ENCODE measurements around the gene PGA3. TPM values are rescaled to one million over a fixed set of nuclear protein-coding genes. Genes with fewer than 3 reads are reported as not detected.
"Not testable (repeated sequence)": the region's sequence is repeated elsewhere in the genome, so short reads cannot be mapped to it uniquely, and the experiment has no call there.

The PGA3 gene
- total RNA-seq, 2 experiments from 2014 or later: not detected

DNA sequence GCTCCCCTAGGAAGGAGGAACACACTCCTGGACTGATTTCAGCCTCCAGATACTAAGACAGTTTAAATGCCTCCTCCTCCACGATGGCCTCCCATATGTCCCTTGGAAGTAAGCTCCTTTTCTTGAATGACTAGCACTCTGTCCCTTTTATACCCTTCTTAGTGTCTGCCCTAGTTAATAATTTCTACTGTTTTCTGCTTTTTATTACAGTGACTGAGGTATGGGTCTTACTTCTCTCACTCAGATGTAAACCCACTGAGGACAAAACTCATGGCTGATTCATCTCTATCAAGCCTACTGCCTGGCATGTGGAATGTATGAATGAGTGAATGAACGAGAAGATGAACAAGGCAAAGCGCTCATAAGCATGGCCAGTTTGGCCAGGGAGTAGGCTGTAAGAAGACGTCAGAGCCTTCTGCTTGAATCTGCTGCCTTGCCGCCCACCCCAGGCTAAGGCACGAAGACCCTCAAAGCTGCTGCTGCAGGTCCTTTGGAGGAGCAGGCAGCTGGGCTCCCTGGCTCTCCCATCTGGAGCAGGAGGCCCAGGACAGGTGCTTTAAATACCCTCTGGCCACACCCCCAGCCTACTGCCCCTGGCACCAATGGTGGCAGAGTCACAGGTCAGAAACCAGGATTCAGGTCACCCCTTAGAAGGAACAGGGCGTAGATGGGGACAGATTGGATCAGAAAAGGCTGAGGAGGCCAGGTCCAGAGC, 8.2 kb upstream of the PGA3 start:
- intact Hi-C loops (cut with micrococcal nuclease): no loop called here
- Mint-ChIP-seq H3K4me1 (ENCODE audit: low read depth) (no peaks in the 10 kb centered on the region), H3K27me3 (ENCODE audit: low read depth) (no peaks in the 10 kb centered on the region), H3K9me3 (peaks cover 2% of the 10 kb centered on the region), H3K4me3 (no peak overlapping the region), H3K27ac (no peak overlapping the region), H3K36me3 (ENCODE audit: low read depth) (no peaks in the 10 kb centered on the region)
- DNase-seq: no peak
- CTCF ChIA-PET: interaction anchor here (1.1 to 2.1 kb wide), 2 partner anchors 9 to 296 kb away, joined by 3 to 7 read pairs; no protein-coding TSS in a partner anchor

- Mint-ChIP-seq H3K36me3 (ENCODE audit: low read depth) (no peaks in the 10 kb centered on the region), H3K9me3 (peaks cover 2% of the 10 kb centered on the region), H3K4me3 (no peak overlapping the region), H3K27ac (no peak overlapping the region), H3K4me1 (ENCODE audit: low read depth) (no peaks in the 10 kb centered on the region), H3K27me3 (ENCODE audit: low read depth) (no peaks in the 10 kb centered on the region)
- intact Hi-C loops (cut with micrococcal nuclease): no loop called here
- CTCF ChIA-PET: interaction anchor here (1.1 to 2.1 kb wide), 2 partner anchors 9 to 297 kb away, joined by 3 to 7 read pairs; no protein-coding TSS in a partner anchor
- no peak for DNase-seq
These were observed 7.6 kb upstream of the PGA3 start for GRCh38 chr11:61195719-61196118.

- H3K36me3 Mint-ChIP-seq (ENCODE audit: low read depth): no peaks in the 10 kb centered on the region
- peaks cover 2% of the 10 kb centered on the region for H3K9me3 Mint-ChIP-seq
- no peak for DNase-seq
- intact Hi-C loops (cut with micrococcal nuclease): no loop called here
- CTCF ChIA-PET: no interaction called here
- H3K4me1 Mint-ChIP-seq (ENCODE audit: low read depth): no peaks in the 10 kb centered on the region
- H3K27ac Mint-ChIP-seq: no peak overlapping the region
- H3K4me3 Mint-ChIP-seq: no peak overlapping the region
- peaks cover 2% of the 10 kb centered on the region for H3K27me3 Mint-ChIP-seq (ENCODE audit: low read depth)
These were observed 5.0 kb upstream of the PGA3 start for GRCh38 chr11:61198361-61198760.

GRCh38 chr11:61198948-61199523, 4.3 kb upstream of the PGA3 start:
- Mint-ChIP-seq H3K4me1 (ENCODE audit: low read depth) (no peaks in the 10 kb centered on the region), H3K27ac (no peak overlapping the region), H3K36me3 (ENCODE audit: low read depth) (no peaks in the 10 kb centered on the region), H3K27me3 (ENCODE audit: low read depth) (peaks cover 2% of the 10 kb centered on the region), H3K4me3 (no peak overlapping the region), H3K9me3 (peaks cover 2% of the 10 kb centered on the region)
- intact Hi-C loops (cut with micrococcal nuclease): no loop called here
- DNase-seq: no peak
- CTCF ChIA-PET: no interaction called here

GRCh38 chr11:61201476-61201875, 1.8 kb upstream of the PGA3 start:
- H3K4me1 Mint-ChIP-seq (ENCODE audit: low read depth): no peaks in the 10 kb centered on the region
- intact Hi-C loops (cut with micrococcal nuclease): no loop called here
- H3K4me3 Mint-ChIP-seq: no peak overlapping the region
- no peak overlapping the region for H3K27ac Mint-ChIP-seq
- H3K36me3 Mint-ChIP-seq (ENCODE audit: low read depth): no peaks in the 10 kb centered on the region
- H3K27me3 Mint-ChIP-seq (ENCODE audit: low read depth): peaks cover 2% of the 10 kb centered on the region
- DNase-seq: no peak
- CTCF ChIA-PET: interaction anchor here (0.6 to 1.0 kb wide), 3 partner anchors 16 to 370 kb away, joined by 3 read pairs; no protein-coding TSS in a partner anchor
- peaks cover 2% of the 10 kb centered on the region for H3K9me3 Mint-ChIP-seq

DNA sequence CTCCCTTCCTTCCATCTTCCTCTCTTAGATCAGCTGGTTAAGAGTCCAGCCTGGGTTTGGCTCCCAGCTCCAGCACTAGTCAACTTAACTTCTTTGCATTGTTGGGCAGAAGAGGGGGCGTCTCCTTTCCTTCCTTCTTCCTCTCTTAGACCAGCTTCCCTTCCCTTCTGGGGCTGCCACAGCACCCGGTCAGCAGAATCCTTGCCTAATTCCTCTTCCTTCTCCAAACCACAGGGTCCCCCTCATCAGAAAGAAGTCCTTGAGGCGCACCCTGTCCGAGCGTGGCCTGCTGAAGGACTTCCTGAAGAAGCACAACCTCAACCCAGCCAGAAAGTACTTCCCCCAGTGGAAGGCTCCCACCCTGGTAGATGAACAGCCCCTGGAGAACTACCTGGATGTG, 558 bp downstream of the PGA3 start:
- intact Hi-C loops (cut with micrococcal nuclease); CTCF ChIA-PET; H3K4me1 Mint-ChIP-seq (ENCODE audit: low read depth); DNase-seq; H3K9me3 Mint-ChIP-seq; H3K27me3 Mint-ChIP-seq (ENCODE audit: low read depth); H3K36me3 Mint-ChIP-seq (ENCODE audit: low read depth); H3K27ac Mint-ChIP-seq; H3K4me3 Mint-ChIP-seq: not testable (repeated sequence)

GRCh38 chr11:61204502-61205059, 1.3 kb downstream of the PGA3 start:
- intact Hi-C loops (cut with micrococcal nuclease); H3K27me3 Mint-ChIP-seq (ENCODE audit: low read depth); H3K27ac Mint-ChIP-seq; H3K9me3 Mint-ChIP-seq; CTCF ChIA-PET; H3K4me1 Mint-ChIP-seq (ENCODE audit: low read depth); H3K36me3 Mint-ChIP-seq (ENCODE audit: low read depth); DNase-seq; H3K4me3 Mint-ChIP-seq: not testable (repeated sequence)

DNA sequence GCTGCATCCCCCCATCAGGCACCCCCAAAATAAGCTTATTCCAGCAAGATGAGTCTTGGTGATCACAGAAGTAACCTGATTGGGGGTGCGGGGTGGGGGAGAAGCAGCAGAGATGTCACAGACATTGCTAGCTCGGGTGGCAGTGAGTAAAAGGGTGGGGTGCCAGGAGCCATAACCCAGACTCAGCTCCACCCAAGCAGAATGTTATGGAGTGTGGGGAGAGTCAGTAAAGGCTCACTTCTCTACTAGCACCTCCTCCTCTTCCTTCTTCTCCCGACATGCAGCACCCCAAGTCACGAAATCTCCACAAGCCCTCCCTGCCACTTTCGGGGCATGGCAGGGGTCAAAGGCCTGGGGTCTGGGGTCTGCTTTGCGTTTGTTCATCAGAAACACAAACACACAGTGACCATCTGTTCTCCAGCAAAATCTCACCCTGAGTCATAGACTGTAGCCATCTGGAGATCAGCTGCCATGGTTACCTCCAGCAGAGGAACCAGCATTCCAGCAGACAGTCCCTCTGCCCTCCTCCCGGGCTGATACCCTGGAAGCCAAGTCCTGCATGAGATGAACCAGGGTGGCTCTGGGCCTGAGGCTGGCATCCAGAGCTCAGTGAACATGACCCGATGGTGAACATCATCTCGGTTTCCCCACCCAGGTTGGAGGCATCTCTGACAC, 4.5 kb downstream of the PGA3 start:
- H3K36me3 Mint-ChIP-seq (ENCODE audit: low read depth); H3K27ac Mint-ChIP-seq; DNase-seq; intact Hi-C loops (cut with micrococcal nuclease); H3K9me3 Mint-ChIP-seq; H3K27me3 Mint-ChIP-seq (ENCODE audit: low read depth); H3K4me3 Mint-ChIP-seq; H3K4me1 Mint-ChIP-seq (ENCODE audit: low read depth); CTCF ChIA-PET: not testable (repeated sequence)

DNA sequence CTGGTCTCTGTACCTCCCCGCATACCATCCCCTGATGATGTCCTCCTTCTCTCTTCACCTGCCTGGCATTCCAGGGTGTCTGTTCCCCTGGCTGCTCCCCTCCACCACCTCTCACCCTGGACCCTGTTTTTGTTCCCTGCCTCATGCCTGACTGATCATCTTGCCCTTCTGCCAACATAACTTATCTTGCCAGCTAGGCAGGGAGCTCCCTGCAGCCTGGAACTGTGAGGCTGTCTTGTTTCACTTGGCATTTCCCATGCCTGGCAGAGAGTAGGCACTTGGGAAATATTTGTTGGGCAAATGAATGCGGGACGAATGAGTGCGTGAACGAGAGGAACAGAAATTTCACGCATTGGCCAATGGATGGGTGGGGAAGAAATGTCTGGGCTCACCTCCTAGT, 7.3 kb downstream of the PGA3 start:
- H3K9me3 Mint-ChIP-seq; intact Hi-C loops (cut with micrococcal nuclease); H3K4me3 Mint-ChIP-seq; H3K4me1 Mint-ChIP-seq (ENCODE audit: low read depth); H3K27me3 Mint-ChIP-seq (ENCODE audit: low read depth); H3K27ac Mint-ChIP-seq; CTCF ChIA-PET; DNase-seq; H3K36me3 Mint-ChIP-seq (ENCODE audit: low read depth): not testable (repeated sequence)

- H3K4me1 Mint-ChIP-seq (ENCODE audit: low read depth); H3K9me3 Mint-ChIP-seq; H3K27ac Mint-ChIP-seq; DNase-seq; CTCF ChIA-PET; H3K36me3 Mint-ChIP-seq (ENCODE audit: low read depth); intact Hi-C loops (cut with micrococcal nuclease); H3K4me3 Mint-ChIP-seq; H3K27me3 Mint-ChIP-seq (ENCODE audit: low read depth): not testable (repeated sequence)
These were observed 8.1 kb downstream of the PGA3 start for GRCh38 chr11:61211327-61211952.

GRCh38 chr11:61212202-61212601, 8.9 kb downstream of the PGA3 start:
- H3K4me1 Mint-ChIP-seq (ENCODE audit: low read depth); H3K27me3 Mint-ChIP-seq (ENCODE audit: low read depth); H3K27ac Mint-ChIP-seq; H3K9me3 Mint-ChIP-seq; CTCF ChIA-PET; H3K4me3 Mint-ChIP-seq; DNase-seq; intact Hi-C loops (cut with micrococcal nuclease); H3K36me3 Mint-ChIP-seq (ENCODE audit: low read depth): not testable (repeated sequence)

- H3K4me3 Mint-ChIP-seq; DNase-seq; H3K27me3 Mint-ChIP-seq (ENCODE audit: low read depth); H3K9me3 Mint-ChIP-seq; H3K27ac Mint-ChIP-seq; intact Hi-C loops (cut with micrococcal nuclease); H3K4me1 Mint-ChIP-seq (ENCODE audit: low read depth); CTCF ChIA-PET; H3K36me3 Mint-ChIP-seq (ENCODE audit: low read depth): not testable (repeated sequence)
These were observed 10.5 kb downstream of the PGA3 start for GRCh38 chr11:61213711-61214324.
